ENCODE results near the gene CABP7.

Gene CABP7

DNA sequence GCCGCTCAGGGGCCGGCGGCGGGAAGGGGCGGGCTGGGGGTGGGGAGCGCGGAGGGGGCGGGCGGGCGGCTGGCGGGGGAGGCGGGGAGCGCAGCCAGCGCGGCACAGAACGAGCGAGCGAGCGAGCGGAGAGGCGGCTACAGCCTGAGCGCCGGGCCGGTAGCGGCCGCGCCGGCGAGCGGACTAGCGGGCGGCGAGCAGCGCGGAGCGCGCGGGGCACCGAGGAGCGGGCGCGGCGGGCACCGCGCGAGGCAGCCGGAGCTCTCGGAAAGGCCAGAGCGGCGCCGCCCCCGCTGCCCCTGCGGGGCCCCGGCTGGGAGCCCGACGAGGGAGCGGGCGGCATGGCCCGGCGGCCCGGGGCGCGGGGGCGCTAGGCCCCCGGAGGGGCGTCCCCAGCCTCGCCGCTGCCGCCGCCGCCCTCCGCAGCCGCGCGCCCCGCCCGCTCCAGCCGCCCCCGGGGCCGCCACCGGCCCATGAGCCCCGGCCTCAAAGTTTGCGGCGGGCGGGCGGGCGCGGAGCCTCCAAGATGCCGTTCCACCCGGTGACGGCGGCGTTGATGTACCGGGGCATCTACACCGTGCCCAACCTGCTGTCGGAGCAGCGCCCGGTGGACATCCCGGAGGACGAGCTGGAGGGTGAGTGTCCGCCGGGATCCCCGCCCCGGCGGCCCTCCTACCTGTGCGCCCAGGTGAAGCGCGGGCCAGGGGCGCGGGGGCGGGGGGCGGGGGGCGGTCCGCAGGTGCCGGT lies at the start of gene CABP7:
Gene CABP7, plus strand, starts transcription at position 105 of the 747 bp plus-strand sequence. Its CDS starts 422 bp downstream, at position 527.
- DNase-seq: no peak

- no peak for DNase-seq
Measured at GRCh38 chr22:29670626-29671025, 49.2 kb upstream of the CABP7 start.

DNA sequence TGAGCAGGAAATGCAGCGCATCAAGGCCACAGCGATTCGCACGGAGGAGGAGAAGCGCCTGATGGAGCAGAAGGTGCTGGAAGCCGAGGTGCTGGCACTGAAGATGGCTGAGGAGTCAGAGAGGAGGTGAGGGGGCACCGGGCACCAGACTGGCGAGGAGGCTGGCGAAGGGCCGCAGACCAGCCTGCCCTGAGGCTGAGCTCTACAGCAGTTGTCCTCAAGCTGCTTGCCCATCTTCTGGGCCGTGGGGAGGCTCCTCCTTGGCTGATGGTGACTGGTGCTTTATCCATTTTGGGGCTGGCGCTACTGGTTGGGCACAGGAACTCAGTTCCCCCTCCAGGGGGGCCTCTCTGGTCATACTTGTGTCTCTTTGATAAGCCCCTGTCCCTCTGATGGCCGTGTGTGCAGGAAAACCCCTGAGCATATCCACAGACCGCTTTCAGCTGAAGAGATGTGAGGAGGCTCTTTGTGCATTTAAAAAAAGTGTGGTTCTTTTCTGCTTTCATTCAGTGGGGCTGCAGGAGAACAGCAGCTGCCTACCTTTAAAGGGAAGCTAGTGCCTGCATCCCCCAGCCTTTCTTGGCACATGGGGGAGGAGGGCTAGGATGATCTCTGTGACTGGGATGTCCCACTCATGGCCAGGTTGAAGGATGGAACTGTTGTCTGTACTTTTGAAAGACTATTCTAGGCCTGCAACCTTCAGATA lies 46.3 kb upstream of the CABP7 start:
- no peak for DNase-seq

GRCh38 chr22:29674121-29674520 lies 45.7 kb upstream of the CABP7 start:
- DNase-seq: no peak

DNA sequence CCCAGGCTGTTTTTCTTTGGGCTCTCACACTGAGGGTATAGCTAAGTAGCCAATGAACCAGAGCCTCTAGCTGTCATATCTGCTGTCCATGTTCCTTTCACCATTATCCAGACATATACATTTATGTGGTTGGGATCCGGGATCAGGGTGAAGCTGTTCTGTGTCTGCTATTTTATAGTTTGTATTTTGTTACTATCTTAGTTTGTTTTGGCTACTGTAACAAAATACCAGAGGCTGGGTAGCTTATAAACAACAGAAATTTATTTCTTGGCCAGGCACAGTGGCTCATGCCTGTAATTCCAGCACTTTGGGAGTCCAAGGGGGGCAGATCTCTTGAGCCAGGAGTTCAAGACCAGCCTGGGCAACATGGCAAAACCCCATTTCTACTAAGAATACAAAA lies 40.5 kb upstream of the CABP7 start:
- DNase-seq: no peak

DNA sequence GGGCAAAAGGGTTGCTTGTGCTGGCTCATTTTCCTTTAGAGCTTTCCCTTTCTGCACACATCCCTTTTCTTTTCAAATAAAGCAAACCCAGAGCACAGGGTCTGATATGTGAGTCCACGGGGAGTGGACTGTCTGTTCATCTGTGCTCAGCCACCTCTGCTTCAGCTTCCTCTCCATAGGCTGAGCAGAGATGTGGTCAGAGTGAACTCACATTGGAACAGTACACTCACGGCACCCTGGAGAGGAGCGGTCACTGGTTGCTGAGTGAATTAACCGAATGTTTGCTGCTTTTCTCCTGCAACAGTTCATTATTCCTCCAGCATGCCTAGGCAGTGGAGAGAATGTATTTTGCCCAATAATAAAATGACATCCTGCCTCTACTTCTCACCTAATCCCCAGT lies 36.3 kb upstream of the CABP7 start:
- no peak for DNase-seq

- no peak for DNase-seq
Measured at GRCh38 chr22:29684244-29684643, 35.6 kb upstream of the CABP7 start.

- DNase-seq: no peak
Measured at GRCh38 chr22:29689206-29689879, 30.5 kb upstream of the CABP7 start.

DNA sequence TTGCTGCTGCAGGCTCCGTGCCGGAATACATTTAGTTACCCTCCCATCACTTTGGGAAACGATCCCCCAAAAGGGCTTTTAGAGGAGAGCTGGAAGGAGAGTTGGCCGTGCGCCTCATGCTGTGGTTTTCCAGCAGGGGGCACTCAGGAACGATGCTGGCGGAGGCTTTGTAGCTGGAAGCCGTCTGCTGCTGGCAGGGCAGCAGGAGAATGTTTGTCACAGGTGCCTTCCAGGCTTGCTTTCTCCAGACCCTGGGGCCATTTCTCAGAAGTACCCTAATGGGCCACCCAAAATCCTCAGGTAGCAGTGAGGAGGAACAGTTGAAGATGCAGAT lies 30.0 kb upstream of the CABP7 start:
- peak; percentile 35 for DNase-seq

DNA sequence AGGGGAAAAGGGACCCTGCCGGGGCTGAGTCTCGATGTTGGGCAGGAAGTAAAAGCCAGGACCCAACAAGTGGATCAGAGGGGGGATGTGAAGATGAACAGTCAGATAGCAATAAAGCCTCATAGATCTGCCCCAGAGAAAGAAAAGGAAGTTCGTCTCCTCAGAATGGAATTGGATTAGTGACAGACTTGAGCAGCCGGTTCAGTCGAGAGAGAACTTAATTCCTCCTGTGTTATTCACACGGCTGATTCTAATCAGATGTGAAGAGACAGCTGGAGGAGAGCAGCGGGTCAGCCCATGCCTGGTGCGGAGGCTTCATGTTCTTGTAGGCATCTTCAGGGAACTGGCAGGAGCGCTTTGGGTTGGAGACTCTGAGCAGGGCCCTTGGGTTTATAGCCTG lies 29.3 kb upstream of the CABP7 start:
- no peak for DNase-seq

DNA sequence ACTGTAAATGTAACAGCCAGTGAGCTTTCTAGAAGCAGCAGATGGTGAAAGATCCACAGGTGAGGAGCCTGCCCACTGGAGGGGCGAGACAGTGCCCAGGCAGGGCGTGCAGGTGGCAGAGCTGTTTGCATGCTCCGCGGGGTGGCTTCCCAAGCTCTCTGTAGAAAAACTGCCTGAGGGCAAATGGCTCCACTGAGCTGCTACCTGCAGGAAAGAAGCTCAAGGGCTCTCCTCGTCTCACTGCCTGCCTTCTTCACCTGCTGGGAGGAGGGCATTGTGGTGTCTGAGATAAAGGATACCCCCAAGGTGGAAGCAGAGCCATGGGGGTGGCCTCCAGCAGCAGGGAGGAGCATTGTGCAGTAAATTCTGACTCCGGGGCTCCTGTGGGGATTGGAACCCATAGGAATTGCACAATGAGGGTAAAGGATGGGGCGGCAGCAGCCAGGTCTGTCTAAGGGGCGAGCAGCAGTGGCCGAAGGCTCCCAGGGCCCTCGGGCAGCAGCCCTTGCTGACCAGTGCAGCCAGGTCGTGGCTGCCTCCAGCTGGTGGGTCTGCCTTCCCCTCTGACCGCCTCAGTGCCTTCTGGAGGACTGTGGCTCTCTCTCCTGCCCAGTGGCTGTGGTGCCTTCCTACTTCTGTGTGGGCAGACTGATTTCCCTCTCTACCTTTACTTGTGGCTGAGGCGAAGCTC lies 28.0 kb upstream of the CABP7 start:
- no peak for DNase-seq

DNA sequence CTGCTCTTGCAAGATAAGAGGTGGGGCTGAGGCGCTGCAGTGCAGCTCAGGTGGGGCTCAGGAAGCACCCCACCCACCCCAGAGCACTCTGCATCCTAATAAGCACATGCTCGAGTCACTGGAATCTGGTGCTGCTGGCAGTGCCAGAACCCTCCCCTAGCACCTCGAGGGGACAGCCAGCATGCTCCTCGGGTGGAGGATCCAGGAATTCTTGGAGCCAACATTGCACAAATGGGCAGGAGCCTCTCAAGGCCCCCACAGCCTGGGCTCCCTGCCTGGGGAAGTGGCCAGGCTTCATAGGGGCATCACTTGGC lies 27.5 kb upstream of the CABP7 start:
- no peak for DNase-seq

- DNase-seq: no peak
Measured at GRCh38 chr22:29693161-29693560, 26.6 kb upstream of the CABP7 start.

GRCh38 chr22:29693671-29694070 lies 26.1 kb upstream of the CABP7 start:
- DNase-seq: no peak

DNA sequence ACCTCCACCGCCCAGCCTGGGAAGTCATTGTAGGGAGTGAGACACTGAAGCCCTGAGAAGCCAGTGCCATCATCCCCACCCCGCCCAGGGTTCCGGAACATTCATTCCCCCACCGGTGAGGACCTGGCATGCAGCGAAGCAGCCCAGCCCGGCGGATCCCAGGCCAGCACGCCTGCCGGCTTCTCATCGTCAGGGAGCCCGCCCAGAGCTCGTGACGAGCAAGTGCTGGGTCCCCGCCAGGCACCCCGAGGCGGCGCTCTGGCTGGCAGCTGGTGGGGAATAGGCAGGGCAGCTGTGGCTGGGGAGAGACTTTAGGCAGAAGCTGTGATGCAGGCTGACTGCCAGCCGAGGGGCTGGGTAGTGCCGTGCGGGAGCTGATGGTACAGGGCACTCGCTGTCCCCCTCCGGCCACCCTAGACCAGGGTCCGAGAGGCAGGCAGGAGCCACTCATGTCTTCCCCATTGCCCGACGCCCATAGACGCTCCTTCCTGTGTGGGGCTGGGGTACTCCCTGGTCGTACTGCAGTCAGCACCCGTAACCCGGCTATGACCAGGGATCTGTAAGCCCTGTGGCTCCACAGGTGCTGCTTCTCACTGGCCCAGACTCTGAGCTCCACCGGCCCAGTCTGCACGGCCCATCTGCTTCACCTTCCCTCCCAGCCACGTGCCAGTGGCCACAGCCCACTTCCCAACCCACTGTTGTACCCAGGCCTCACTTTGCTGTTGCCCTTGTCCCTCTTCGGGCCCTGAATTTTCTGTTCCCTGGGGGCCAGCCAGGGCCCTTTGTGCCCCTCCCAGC lies 24.5 kb upstream of the CABP7 start:
- DNase-seq: no peak

- DNase-seq: no peak
Measured at GRCh38 chr22:29697853-29698598, 21.8 kb upstream of the CABP7 start.

DNA sequence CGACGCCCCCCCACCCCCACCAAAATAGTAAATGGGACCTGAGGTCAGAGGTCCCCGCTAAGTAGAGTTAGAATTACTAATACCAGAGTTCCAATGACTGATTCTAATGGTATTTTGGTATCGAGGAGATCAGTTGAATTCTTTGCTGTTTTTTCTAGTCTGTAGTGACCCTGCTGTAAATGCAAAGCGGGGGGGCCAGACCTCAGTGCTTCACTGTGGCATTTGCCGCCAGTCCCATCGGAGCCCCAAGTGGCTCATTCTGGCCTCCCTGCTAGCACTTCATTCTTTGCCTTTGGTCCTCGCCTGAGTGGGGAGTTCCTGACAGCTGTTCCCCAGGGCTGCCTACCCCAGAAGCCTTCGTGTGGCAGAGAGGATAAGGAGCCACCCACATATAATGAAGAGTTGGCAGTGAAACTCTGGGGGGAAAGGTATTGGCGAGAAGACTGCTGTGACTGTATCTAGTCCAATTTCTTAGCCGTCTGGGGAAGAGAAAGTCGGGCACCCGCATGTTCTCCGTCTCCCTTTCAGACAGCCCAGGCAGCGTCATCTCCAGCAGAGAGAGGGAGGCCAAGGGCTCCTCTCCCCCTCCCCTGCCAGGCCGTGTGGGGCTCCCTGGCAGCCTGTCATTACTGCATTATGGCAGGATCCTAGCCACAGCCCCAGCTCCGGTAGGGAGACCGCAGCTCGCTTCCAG lies 19.4 kb upstream of the CABP7 start:
- no peak for DNase-seq

DNA sequence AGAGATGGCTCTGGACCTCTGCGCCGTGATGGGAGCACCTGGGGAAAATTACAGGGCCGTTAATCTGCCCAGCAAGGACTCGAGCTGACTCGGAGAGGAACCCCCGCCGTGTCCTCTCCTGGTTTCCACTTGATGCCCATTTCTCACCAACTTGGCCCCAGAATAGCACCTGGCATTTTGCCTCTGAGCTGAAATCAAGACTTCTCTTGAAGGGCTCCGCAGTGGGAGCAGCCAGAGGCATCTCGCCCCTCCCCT lies 19.0 kb upstream of the CABP7 start:
- DNase-seq: no peak

DNA sequence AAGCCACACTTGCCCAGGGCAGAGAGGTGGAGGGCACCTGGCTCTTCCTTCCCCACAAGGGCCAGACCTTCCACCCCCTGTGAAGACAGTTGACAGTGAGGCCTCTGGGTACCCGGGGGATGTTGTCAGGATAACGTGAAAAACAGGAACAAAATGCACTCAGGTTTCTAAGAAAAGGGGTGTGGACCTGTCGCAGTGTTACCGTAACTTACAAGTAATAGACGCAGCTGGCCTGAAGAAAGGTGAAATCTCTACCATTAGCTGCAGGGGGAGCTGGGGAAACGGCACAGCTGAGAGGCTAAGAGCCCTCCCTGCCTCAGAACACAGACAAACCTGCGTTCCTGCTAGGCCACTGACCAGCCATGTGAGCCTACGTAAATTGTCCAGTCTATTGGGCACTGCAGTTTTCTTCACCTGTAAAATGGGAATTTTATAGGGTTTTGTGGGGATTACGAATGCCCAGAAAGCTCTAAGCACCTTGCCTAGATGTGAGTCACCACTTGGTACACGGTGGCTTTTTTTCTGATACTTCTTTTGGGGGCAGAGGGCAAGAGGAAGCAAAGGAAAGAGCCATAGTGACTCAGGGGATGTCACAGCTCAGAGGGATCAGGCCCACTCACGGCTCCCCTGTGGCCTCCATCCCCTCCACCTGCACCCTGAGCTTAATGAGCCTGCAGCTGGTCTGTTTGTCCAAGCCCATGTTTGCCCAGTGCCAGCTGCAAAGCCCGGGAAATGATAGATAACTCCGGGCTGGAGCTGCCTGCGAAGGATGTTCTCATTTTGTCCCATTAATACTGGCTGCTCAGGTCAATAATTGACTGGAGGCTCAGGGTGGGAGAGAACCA lies 18.4 kb upstream of the CABP7 start:
- peak; percentile 8 for DNase-seq

DNA sequence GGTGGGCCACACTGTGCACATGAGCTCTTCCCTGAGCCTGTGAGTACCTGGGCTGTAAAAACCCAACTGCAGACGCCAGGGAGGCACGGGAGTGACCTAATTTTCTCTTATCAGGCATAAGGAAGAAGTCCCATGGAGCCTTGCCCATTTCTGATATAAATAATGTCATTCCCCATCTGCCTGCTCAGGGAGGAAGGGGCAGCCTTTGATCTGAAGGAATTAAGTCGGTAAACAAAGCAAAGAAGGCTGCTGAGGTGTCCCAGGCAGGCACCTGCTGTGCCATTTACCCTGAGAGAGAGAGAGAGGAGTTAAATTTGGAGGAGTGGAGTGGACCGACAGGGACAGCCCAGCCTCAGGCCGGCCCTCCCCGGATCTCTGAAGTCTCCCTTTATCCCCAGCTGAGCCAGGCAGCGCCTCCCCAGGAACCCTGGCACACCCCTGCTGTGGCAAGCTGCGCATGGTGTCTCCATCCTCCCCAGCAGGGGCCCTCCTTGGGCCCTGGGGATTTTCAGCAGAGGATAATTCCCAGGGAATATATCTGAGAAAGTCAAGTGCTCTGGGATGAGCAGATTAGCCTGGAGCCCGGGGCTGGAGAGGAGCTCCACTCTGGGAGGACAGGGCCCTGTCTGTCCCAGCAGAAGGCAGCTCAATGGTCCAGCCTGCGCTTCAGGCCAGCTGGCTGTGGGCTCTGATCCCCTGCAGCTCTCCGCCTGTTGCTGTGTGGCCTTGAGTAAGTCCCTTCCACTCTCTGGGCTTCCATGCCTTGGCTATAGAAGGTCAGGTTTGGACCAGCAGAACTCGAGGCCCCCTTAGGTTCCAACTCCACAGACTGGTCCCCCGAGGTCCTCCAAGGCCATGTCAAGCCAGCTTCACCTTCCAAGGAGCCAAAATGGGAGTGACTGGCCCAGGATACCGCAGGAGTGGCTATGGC lies 17.5 kb upstream of the CABP7 start:
- no peak for DNase-seq

Data from activated naive CD4-positive, alpha-beta T cell treated with Interleukin-2 at 50 U/mL for 16 hours (primary cell).